ENCODE results near the gene PEX14.

Gene PEX14

DNA sequence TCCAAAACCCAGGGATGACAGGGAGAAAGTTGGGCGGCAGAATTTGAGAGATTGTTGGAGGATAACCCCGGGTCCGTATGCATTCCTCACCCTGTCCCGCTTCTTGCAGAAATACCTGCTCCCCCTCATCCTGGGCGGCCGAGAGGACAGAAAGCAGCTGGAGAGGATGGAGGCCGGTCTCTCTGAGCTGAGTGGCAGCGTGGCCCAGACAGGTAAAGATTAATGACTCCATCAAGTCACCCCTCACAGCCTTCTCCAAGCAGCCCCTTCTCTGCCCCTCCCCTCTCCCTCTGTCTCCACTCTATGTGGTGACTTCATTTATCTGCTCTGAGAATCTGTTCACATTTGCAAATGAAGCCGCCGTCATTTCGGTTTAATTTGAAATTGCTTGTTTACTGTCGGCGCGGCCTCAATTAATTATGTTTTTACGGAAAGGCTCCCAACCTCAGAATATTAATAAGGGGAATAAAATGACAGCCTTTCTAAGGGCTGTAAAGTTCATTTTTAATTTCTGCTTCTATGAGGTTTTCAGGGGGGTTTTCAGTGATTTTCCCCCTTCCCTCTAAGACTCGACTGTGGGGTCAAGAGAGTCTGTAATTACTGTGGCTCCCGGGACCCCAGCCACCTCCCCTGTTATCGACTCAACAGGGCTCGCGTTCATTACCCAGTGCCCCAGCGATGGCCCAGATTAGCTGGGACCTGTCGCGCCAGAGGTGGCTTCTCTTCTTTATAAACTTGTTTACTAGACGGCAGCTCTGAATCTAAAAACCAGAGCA lies 148.3 kb downstream of the PEX14 start:
- no peak for DNase-seq

GRCh38 chr1:10623686-10624145 lies 149.0 kb downstream of the PEX14 start:
- no peak for DNase-seq

DNA sequence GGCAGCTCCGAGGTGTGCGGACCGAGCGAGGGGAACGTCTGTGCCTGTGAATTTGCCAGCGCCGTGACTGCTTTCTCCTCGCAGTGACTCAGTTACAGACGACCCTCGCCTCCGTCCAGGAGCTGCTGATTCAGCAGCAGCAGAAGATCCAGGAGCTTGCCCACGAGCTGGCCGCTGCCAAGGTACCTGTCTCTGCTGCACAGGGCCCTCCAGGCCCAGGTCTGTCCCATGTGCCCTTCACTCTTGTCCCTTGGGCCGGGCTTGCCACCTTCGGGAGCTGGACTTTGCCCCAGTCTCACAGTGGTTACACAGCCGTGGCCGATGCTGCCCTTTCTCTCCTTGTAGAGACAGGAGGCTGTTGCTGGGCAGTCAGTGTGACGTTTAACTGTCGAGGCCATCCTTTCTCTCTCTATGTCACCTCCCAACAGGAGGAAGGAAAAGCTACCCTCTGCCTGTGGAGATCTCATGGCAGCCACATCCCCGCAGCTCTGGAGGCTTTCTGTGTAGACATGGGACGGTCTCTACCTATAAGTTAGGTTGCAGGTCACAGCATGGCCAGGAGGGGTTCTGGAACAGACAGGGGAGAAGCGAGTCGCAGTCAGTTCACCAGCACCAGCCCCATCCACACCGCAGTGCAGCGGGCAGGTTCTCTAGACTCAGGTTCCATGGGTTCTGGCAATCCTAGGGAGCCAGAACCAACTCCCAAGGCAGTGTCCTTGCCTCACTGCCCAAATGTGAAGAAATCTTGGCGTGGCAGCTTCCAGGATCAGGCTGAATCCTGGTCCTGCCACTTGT lies 149.7 kb downstream of the PEX14 start:
- DNase-seq = no peak

- no peak for DNase-seq
Observed at GRCh38 chr1:10625076-10625475, 150.3 kb downstream of the PEX14 start.

GRCh38 chr1:10625554-10625953 lies 150.8 kb downstream of the PEX14 start:
- no peak for DNase-seq

GRCh38 chr1:10626131-10626731 lies 151.5 kb downstream of the PEX14 start:
- no peak for DNase-seq

- DNase-seq = no peak
Observed at GRCh38 chr1:10626791-10627410, 152.2 kb downstream of the PEX14 start.

DNA sequence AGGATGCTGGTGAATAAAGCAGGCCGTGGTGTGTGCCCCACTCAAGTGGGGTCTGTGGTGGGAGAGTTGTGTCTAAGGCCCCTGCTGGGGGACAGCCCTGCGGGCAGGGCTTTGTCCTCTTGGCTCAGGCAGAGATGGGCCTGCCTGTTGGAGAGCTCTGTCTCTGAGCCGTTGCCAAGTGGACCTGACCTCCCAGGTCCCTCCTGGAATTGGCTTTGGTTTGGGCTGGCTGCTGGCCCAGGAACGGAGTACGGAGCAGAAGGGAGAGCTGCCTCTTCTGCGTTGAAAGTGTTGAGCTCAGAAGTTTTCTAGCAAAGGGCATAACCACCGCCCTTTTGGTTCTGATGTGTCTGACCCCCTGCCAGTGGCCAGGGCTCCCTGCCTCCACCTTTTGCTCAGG lies 153.9 kb downstream of the PEX14 start:
- no peak for DNase-seq

DNA sequence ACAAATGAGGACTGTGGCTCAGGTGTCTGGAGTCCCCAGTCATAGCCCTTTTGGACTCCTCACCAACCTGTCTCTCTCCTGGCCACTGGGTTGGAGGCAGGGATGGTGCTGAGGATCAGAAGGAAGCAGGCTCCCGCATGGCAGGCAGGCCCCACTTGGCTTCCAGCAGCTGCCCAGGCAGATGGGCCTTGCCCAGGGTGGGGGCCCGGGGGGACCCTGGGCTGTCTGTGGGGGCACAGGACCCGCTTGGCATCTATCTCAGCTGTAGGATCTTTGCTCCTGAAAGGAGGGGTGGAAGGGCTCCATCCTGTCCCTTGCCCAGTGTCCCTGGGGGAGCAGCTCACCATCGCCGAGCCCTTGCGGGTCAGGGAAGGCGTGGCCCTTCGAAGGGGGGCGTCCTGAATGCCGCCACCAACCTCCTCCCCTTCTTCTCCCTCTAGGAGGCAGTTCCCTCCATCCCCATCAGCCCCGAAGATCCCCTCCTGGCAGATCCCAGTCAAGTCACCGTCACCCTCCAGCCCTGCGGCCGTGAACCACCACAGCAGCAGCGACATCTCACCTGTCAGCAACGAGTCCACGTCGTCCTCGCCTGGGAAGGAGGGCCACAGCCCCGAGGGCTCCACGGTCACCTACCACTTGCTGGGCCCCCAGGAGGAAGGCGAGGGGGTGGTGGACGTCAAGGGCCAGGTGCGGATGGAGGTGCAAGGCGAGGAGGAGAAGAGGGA lies 154.5 kb downstream of the PEX14 start:
- DNase-seq = no peak

DNA sequence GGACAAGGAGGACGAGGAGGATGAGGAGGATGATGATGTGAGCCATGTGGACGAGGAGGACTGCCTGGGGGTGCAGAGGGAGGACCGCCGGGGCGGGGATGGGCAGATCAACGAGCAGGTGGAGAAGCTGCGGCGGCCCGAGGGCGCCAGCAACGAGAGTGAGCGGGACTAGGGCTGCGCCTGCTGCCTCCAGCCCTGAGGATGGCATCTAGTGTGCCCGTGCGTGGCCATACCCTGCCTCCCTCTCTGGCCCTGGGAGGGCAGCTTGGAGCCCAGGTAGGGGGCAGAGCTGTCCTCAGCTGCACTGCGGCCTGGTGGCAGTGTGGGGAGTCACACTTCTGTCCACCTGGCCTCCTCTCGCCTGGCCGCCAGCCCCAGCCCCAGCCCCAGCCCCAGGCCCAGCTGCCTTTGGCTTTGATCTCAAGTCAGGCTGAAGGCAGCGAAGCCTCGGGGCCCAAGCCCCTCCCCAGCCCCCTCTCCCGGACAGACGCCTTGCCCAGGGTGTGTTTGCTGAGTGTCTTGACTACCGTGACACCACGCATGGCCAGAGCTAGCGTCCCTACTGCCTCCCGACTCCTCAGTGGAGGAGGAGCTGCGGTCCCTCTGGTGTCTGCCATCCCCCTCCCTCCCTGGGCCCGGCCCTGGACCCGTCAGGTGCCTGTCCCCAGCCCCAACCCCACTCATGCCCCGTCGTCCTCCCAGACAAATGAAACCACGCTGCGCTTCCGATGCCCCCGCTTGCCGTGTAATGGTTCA lies 155.2 kb downstream of the PEX14 start:
- DNase-seq = no peak

GRCh38 chr1:10630661-10631120 lies 155.9 kb downstream of the PEX14 start:
- no peak for DNase-seq

GRCh38 chr1:10631121-10631810 lies 156.5 kb downstream of the PEX14 start:
- no peak for DNase-seq

- no peak for DNase-seq
Observed at GRCh38 chr1:10631811-10632593, 157.3 kb downstream of the PEX14 start.

GRCh38 chr1:10632691-10633090 lies 157.9 kb downstream of the PEX14 start:
- DNase-seq = no peak

DNA sequence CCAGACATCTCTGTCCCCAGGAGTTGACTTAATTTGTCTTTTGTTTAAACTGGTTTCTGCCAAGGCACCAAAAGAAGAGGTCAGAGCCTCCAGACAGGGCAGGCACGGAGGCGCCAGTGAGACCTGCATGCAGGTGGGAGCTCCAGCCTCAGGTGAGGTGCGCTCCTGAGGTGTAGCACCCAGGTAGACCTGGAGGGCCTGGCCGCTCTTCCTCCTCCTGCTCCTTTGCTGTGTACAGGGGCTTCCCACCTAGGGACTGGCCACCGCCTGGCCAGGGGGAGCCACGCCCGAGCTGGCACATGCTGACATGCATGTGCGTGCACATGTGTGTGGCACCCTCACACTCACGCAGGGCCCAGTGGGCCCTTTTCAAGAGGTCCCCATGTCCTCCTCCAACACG lies 158.7 kb downstream of the PEX14 start:
- DNase-seq = no peak

- no peak for DNase-seq
Observed at GRCh38 chr1:10634075-10634427, 159.3 kb downstream of the PEX14 start.

- no peak for DNase-seq
Observed at GRCh38 chr1:10634428-10635084, 159.8 kb downstream of the PEX14 start.

- no peak for DNase-seq
Observed at GRCh38 chr1:10635085-10635896, 160.5 kb downstream of the PEX14 start.

GRCh38 chr1:10635992-10636391 lies 161.2 kb downstream of the PEX14 start:
- DNase-seq = no peak
